GM18508 (cell line): Measurements from ENCODE around the gene PTGS2.

Experiments used
- ATAC-seq: cut with Tn5 transposase; IDR thresholded peaks from one replicate; pipeline ENCODE4 v1.9.1; 2021; ENCODE audit warnings: moderate number of reproducible peaks; ENCODE audit not compliant: insufficient read depth, unreplicated experiment

The PTGS2 gene

GRCh38 chr1:186626356-186626932 lies 53.8 kb downstream of the PTGS2 start:
- no peak for ATAC-seq

- no peak for ATAC-seq
These were observed 56.7 kb downstream of the PTGS2 start for GRCh38 chr1:186623551-186623950.
